RWPE2 (cell line): ENCODE results near the gene RELCH.

Source experiments
- ATAC-seq: fragments of 200-7000 bp; cut with Tn5 transposase; 3 replicates; pipeline ENCODE4 v1.9.1; 2021; ENCODE audit warnings: low read depth
- DNase-seq: peaks from one replicate; pipeline ENCODE4 v3.0.0-alpha.2; 2020; ENCODE audit warnings: low spot score
- H3K27ac ChIP-seq: fragments of 450-650 bp; 2 replicates; pipeline ENCODE4 v1.5.1; 2017; ENCODE audit warnings: mild to moderate bottlenecking; ENCODE audit not compliant: poor library complexity, severe bottlenecking
- H3K27me3 ChIP-seq: fragments of 250-450 bp; sonication (Bioruptor Pico); 2 replicates; pipeline ENCODE4 v1.5.1; 2021; ENCODE audit warnings: mild to moderate bottlenecking, moderate library complexity; ENCODE audit not compliant: insufficient read depth, poor library complexity, severe bottlenecking
- H3K36me3 ChIP-seq: fragments of 250-450 bp; sonication (Bioruptor Pico); 2 replicates; pipeline ENCODE4 v1.5.1; 2020; ENCODE audit warnings: low read depth, mild to moderate bottlenecking, moderate library complexity
- H3K4me1 ChIP-seq: fragments of 250-450 bp; sonication (Bioruptor Pico); 2 replicates; pipeline ENCODE4 v1.5.1; 2021; ENCODE audit warnings: mild to moderate bottlenecking, moderate library complexity; ENCODE audit not compliant: insufficient read depth, poor library complexity, severe bottlenecking
- H3K4me3 ChIP-seq: fragments of 250-450 bp; sonication (Bioruptor Pico); 2 replicates; pipeline ENCODE4 v1.5.1; 2021; ENCODE audit warnings: mild to moderate bottlenecking, moderate library complexity; ENCODE audit not compliant: severe bottlenecking
- H3K9me3 ChIP-seq: fragments of 250-450 bp; sonication (Bioruptor Pico); 2 replicates; pipeline ENCODE4 v1.5.1; 2021; ENCODE audit warnings: mild to moderate bottlenecking, moderate library complexity; ENCODE audit not compliant: severe bottlenecking
- TF ChIP-seq, protein P1 (sequence below): fragments of 450-650 bp; IDR thresholded peaks from one replicate; pipeline ENCODE4 v1.5.1; 2017; ENCODE audit warnings: mild to moderate bottlenecking, moderate library complexity; ENCODE audit not compliant: poor library complexity, severe bottlenecking

RELCH gene

DNA sequence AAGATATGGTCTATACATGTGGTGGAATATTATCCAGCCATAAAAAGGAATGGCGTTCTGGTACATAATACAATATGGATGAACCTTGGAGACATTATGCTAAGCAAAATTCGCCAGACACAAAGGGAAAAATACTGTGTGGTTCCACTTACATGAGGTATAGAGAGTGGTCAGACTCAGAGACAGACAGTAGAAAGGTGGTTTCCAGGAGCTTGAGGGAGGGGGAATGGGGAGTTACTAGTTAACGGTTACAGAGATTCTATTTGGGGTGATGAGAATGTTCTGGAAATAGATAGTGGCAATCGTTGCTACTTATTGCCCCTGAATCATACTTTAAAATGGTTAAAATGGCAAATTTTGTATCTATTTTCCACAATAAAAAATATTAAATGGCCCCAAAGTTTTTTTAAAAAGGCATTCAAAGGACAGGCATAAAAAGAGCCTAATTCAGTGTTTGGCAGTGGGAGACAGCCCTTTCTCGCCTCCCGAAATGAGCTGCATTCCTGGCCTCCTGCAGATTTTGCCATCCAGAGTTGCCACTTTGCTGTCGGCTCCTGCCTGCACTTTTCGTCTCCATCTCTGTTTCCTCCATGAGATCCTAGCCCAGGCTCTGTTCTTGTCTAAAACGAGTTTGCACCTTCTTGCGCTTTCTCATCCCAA lies 151.5 kb downstream of the RELCH start:
- ATAC-seq, result no peak
- DNase-seq, result no peak
- no peaks in the 10 kb centered on the region for H3K9me3 ChIP-seq
- H3K4me3 ChIP-seq, result no peak overlapping the region
- no peaks in the 10 kb centered on the region for H3K27me3 ChIP-seq
- H3K4me1 ChIP-seq, result peaks cover 13% of the 10 kb centered on the region
- no peak overlapping the region for H3K27ac ChIP-seq
- TF ChIP-seq, protein P1, sequence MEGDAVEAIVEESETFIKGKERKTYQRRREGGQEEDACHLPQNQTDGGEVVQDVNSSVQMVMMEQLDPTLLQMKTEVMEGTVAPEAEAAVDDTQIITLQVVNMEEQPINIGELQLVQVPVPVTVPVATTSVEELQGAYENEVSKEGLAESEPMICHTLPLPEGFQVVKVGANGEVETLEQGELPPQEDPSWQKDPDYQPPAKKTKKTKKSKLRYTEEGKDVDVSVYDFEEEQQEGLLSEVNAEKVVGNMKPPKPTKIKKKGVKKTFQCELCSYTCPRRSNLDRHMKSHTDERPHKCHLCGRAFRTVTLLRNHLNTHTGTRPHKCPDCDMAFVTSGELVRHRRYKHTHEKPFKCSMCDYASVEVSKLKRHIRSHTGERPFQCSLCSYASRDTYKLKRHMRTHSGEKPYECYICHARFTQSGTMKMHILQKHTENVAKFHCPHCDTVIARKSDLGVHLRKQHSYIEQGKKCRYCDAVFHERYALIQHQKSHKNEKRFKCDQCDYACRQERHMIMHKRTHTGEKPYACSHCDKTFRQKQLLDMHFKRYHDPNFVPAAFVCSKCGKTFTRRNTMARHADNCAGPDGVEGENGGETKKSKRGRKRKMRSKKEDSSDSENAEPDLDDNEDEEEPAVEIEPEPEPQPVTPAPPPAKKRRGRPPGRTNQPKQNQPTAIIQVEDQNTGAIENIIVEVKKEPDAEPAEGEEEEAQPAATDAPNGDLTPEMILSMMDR, result no peak
- no peaks in the 10 kb centered on the region for H3K36me3 ChIP-seq

DNA sequence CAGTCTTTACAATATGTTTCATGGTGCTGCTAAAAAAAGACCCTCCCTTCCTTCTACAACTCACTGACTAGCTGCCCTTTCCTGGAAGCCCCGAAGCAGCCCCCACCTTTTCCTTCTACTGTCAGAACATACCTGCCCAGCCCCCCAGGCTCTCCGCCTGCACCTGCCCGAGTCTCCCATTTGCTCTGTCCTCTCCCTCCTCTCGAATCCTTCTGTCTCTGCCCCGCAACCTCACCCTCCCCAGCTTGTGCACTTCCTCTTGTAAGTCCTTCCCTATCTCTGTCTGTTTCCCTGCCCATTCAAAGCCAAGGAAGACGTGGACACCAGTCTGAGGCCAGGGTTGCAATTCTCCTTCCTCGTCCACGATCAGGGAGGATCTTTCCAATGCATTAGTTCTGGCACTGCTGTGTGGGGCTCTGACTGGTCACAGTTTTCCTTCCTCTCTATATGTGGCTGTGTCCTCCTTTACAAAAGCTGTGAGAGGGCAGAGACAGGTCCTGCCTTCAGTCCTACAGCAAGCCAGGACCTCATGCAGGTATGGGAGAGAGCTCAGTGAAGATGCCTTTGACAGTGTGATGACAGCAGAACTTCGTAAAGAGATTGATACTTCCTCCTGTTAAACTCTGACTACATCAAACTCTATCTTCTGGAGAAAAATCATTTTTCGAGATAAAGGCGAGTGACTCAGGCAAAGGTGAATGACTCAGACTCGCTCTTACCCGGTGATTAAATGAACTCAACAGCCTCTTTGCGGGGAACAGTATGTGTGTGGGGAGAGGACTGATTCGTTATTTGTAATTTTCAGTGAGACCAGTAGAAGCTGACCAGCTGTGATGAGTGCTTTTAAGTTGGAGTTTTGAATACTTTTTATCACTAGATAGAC lies 152.3 kb downstream of the RELCH start:
- Histone ChIP-seq H3K27ac (no peak overlapping the region), H3K36me3 (no peaks in the 10 kb centered on the region), H3K4me1 (peaks cover 11% of the 10 kb centered on the region), H3K4me3 (no peak overlapping the region), H3K27me3 (no peaks in the 10 kb centered on the region), H3K9me3 (no peaks in the 10 kb centered on the region)
- DNase-seq, result no peak
- ATAC-seq, result peak; percentile 96
- TF ChIP-seq, protein P1, result no peak

DNA sequence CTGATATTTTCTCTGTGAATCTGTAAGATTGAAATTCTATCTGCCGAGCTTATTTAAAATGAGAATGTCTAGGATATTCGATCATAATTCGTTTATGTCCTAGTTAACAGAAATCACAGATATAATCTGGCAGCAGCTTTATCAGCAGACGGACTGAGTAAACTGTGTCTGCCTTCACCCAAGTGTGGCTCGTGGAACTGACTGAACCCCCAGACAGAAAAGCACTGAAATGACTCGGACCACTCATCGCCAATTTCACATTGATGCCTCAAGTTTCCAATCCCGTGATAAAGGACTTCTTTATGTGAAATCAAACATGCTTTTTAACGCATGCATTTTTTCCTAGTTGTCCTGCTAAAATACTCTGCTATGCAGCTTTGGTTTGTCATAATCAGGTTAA lies 153.9 kb downstream of the RELCH start:
- H3K9me3 ChIP-seq, result no peaks in the 10 kb centered on the region
- TF ChIP-seq, protein P1, result no peak
- H3K4me3 ChIP-seq, result no peak overlapping the region
- H3K36me3 ChIP-seq, result no peaks in the 10 kb centered on the region
- H3K27ac ChIP-seq, result no peak overlapping the region
- ATAC-seq, result no peak
- H3K4me1 ChIP-seq, result peaks cover 10% of the 10 kb centered on the region
- DNase-seq, result no peak
- H3K27me3 ChIP-seq, result no peaks in the 10 kb centered on the region

DNA sequence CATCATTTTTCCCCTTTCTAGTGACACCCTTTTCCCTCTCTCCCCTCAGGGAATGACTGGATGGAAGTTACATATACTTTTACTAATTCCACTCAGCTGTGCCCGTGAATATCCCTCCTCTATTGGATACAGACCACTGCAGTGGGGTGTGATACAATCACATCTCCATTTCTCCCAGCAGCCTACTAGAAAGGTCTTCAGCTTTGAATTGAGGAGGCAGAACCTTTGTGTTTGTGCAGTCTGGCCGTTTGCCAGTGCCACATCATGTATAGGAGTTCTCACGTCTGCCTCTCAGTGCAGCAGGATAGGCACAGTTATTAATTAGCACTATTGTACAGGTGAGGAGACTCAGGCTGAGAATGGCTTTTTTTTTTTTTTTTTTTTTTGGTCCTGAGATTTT lies 154.4 kb downstream of the RELCH start:
- Histone ChIP-seq H3K36me3 (no peaks in the 10 kb centered on the region), H3K9me3 (no peaks in the 10 kb centered on the region), H3K27ac (no peak overlapping the region), H3K27me3 (no peaks in the 10 kb centered on the region), H3K4me1 (peaks cover 10% of the 10 kb centered on the region), H3K4me3 (no peak overlapping the region)
- TF ChIP-seq, protein P1, result no peak
- DNase-seq (no peak), ATAC-seq (no peak)
